ENCODE results near the gene ATR. TPM values are rescaled to one million over a fixed set of nuclear protein-coding genes. Genes with fewer than 3 reads are reported as not detected.
A peak's percentile ranks its signal among the peaks of the same experiment; 100 is the strongest.

ATR gene
- polyA plus RNA-seq, 4 donors, result 3.5 to 15.0 (median 7.4) TPM

GRCh38 chr3:142501004-142501926 lies 77.3 kb downstream of the ATR start:
- Histone ChIP-seq H3K9me3 (ENCODE audit: control insufficient read depth in 2 of 2, insufficient read depth in 1 of 2, low read depth in 1 of 2, low read length in 1 of 2) (no peaks in the 10 kb centered on the region), H3K27ac (ENCODE audit: low read depth in 1 of 3, low read length in 2 of 3) (no peak overlapping the region), H3K4me1 (ENCODE audit: control insufficient read depth in 3 of 3, insufficient read depth in 2 of 3, low read depth in 1 of 3, low read length in 2 of 3) (no peaks in the 10 kb centered on the region), H3K4me3 (ENCODE audit: low read depth in 1 of 3, low read length in 3 of 3) (no peak overlapping the region), H3K36me3 (ENCODE audit: control insufficient read depth in 3 of 3, insufficient read depth in 2 of 3, low read depth in 1 of 3, low read length in 3 of 3) (peaks cover 1 to 16% (median 2%) of the 10 kb centered on the region in 3 donors), H3K27me3 (ENCODE audit: control insufficient read depth in 3 of 3, insufficient read depth in 3 of 3, low read length in 3 of 3) (no peaks in the 10 kb centered on the region)
- 89 to 95% (median 95%) methylated on average over 5 of the region's 5 CpGs for WGBS, 3 donors
- no peak for DNase-seq
- no peak for FAIRE-seq

- Histone ChIP-seq H3K27ac (ENCODE audit: low read depth in 1 of 3, low read length in 2 of 3) (no peak overlapping the region), H3K9me3 (ENCODE audit: control insufficient read depth in 2 of 2, insufficient read depth in 1 of 2, low read depth in 1 of 2, low read length in 1 of 2) (no peaks in the 10 kb centered on the region), H3K4me3 (ENCODE audit: low read depth in 1 of 3, low read length in 3 of 3) (no peak overlapping the region), H3K27me3 (ENCODE audit: control insufficient read depth in 3 of 3, insufficient read depth in 3 of 3, low read length in 3 of 3) (no peaks in the 10 kb centered on the region), H3K36me3 (ENCODE audit: control insufficient read depth in 3 of 3, insufficient read depth in 2 of 3, low read depth in 1 of 3, low read length in 3 of 3) (peaks cover 1 to 18% (median 2%) of the 10 kb centered on the region in 3 donors), H3K4me1 (ENCODE audit: control insufficient read depth in 3 of 3, insufficient read depth in 2 of 3, low read depth in 1 of 3, low read length in 2 of 3) (no peaks in the 10 kb centered on the region)
- DNase-seq (no peak), FAIRE-seq (no peak)
- 75 to 95% (median 91%) methylated on average over 2 of the region's 2 CpGs for WGBS, 3 donors
Observed at GRCh38 chr3:142500211-142500610, 78.3 kb downstream of the ATR start.

DNA sequence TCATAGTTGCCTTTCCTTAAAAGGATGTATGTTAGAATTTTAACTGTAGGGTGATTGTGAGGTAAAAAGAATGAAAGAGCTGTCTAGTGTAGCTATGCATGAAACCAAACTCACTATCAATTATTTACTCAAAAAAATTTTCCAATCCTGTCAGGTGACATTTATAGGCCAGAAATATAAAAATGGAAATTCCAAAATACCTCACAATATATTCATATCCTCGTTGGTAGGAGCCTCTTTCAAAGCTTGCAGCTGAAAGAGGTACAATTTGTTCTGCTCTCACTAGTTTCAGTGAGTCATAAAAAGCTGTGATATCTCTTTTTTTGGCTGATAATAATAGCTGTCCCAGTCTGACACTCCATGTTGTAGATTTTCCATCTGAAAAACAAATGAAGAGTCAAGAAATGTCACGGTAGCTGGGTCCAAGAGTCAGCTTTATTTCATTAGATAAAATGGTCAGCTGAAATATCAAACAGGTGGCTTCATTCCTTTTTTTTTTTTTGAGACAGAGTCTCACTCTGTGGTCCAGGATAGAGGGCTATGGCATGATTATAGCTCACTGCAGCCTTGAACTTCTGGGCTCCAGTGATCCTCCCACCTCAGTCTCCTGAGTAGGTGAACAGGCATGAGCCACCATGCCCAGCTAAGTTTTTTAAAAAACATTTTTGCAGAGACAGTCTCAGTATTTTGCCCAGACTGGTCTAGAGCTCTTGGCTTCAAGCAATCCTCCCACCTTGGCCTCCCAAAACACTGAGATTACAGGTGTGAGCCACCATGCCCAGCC lies 79.9 kb downstream of the ATR start:
- WGBS, 3 donors, result 45 to 57% (median 51%) methylated on average over 2 of the region's 2 CpGs
- Histone ChIP-seq H3K27me3 (ENCODE audit: control insufficient read depth in 3 of 3, insufficient read depth in 3 of 3, low read length in 3 of 3) (no peaks in the 10 kb centered on the region), H3K9me3 (ENCODE audit: control insufficient read depth in 2 of 2, insufficient read depth in 1 of 2, low read depth in 1 of 2, low read length in 1 of 2) (no peaks in the 10 kb centered on the region), H3K36me3 (ENCODE audit: control insufficient read depth in 3 of 3, insufficient read depth in 2 of 3, low read depth in 1 of 3, low read length in 3 of 3) (peaks cover 0 to 16% (median 1%) of the 10 kb centered on the region in 3 donors), H3K4me3 (ENCODE audit: low read depth in 1 of 3, low read length in 3 of 3) (no peak overlapping the region), H3K4me1 (ENCODE audit: control insufficient read depth in 3 of 3, insufficient read depth in 2 of 3, low read depth in 1 of 3, low read length in 2 of 3) (no peaks in the 10 kb centered on the region), H3K27ac (ENCODE audit: low read depth in 1 of 3, low read length in 2 of 3) (no peak overlapping the region)
- FAIRE-seq (no peak), DNase-seq (no peak)

GRCh38 chr3:142497729-142498128 lies 80.8 kb downstream of the ATR start:
- H3K36me3 ChIP-seq (ENCODE audit: control insufficient read depth in 3 of 3, insufficient read depth in 2 of 3, low read depth in 1 of 3, low read length in 3 of 3), result peaks cover 0 to 20% (median 1%) of the 10 kb centered on the region in 3 donors
- no peak overlapping the region for H3K27ac ChIP-seq (ENCODE audit: low read depth in 1 of 3, low read length in 2 of 3)
- H3K27me3 ChIP-seq (ENCODE audit: control insufficient read depth in 3 of 3, insufficient read depth in 3 of 3, low read length in 3 of 3), result no peaks in the 10 kb centered on the region
- no peaks in the 10 kb centered on the region for H3K9me3 ChIP-seq (ENCODE audit: control insufficient read depth in 2 of 2, insufficient read depth in 1 of 2, low read depth in 1 of 2, low read length in 1 of 2)
- DNase-seq, result no peak
- no peaks in the 10 kb centered on the region for H3K4me1 ChIP-seq (ENCODE audit: control insufficient read depth in 3 of 3, insufficient read depth in 2 of 3, low read depth in 1 of 3, low read length in 2 of 3)
- WGBS, 3 donors, result 76 to 89% (median 84%) methylated on average over 1 of the region's 1 CpG
- no peak overlapping the region for H3K4me3 ChIP-seq (ENCODE audit: low read depth in 1 of 3, low read length in 3 of 3)
- FAIRE-seq, result peak; percentile 92

DNA sequence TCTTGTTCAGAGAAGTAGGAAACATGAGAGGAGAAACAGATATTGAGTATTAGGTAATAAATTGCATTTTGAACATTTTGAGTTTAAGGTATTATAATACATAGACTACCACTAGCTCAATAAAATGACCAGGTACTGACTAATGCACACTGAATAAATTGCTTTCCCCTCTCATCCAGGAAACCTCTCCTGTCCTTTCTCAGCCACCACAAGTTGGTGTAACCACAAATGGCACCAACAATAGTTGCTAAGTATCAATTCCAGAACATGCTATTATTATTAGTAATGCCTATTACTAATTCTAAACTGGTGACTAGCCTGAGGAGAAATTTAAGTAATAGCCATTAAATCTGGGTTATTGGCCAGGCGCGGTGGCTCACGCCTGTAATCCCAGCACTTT lies 83.4 kb downstream of the ATR start:
- FAIRE-seq (no peak), DNase-seq (no peak)
- Histone ChIP-seq H3K27me3 (ENCODE audit: control insufficient read depth in 3 of 3, insufficient read depth in 3 of 3, low read length in 3 of 3) (no peaks in the 10 kb centered on the region), H3K9me3 (ENCODE audit: control insufficient read depth in 2 of 2, insufficient read depth in 1 of 2, low read depth in 1 of 2, low read length in 1 of 2) (no peaks in the 10 kb centered on the region), H3K4me3 (ENCODE audit: low read depth in 1 of 3, low read length in 3 of 3) (no peak overlapping the region), H3K4me1 (ENCODE audit: control insufficient read depth in 3 of 3, insufficient read depth in 2 of 3, low read depth in 1 of 3, low read length in 2 of 3) (no peaks in the 10 kb centered on the region), H3K27ac (ENCODE audit: low read depth in 1 of 3, low read length in 2 of 3) (no peak overlapping the region), H3K36me3 (ENCODE audit: control insufficient read depth in 3 of 3, insufficient read depth in 2 of 3, low read depth in 1 of 3, low read length in 3 of 3) (peaks cover 3 to 18% (median 5%) of the 10 kb centered on the region in 3 donors)
- 80 to 94% (median 85%) methylated on average over 3 of the region's 3 CpGs for WGBS, 3 donors

- no peak for FAIRE-seq
- Histone ChIP-seq H3K27ac (ENCODE audit: low read depth in 1 of 3, low read length in 2 of 3) (no peak overlapping the region), H3K4me3 (ENCODE audit: low read depth in 1 of 3, low read length in 3 of 3) (no peak overlapping the region), H3K4me1 (ENCODE audit: control insufficient read depth in 3 of 3, insufficient read depth in 2 of 3, low read depth in 1 of 3, low read length in 2 of 3) (no peaks in the 10 kb centered on the region), H3K9me3 (ENCODE audit: control insufficient read depth in 2 of 2, insufficient read depth in 1 of 2, low read depth in 1 of 2, low read length in 1 of 2) (no peaks in the 10 kb centered on the region), H3K36me3 (ENCODE audit: control insufficient read depth in 3 of 3, insufficient read depth in 2 of 3, low read depth in 1 of 3, low read length in 3 of 3) (peaks cover 3 to 19% (median 8%) of the 10 kb centered on the region in 3 donors), H3K27me3 (ENCODE audit: control insufficient read depth in 3 of 3, insufficient read depth in 3 of 3, low read length in 3 of 3) (no peaks in the 10 kb centered on the region)
- WGBS, 3 donors, result 99 to 100% (median 100%) methylated on average over 2 of the region's 2 CpGs
- no peak for DNase-seq
Observed at GRCh38 chr3:142492184-142492583, 86.3 kb downstream of the ATR start.

GRCh38 chr3:142489572-142490323 lies 88.8 kb downstream of the ATR start:
- DNase-seq, result no peak
- Histone ChIP-seq H3K4me1 (ENCODE audit: control insufficient read depth in 3 of 3, insufficient read depth in 2 of 3, low read depth in 1 of 3, low read length in 2 of 3) (no peaks in the 10 kb centered on the region), H3K4me3 (ENCODE audit: low read depth in 1 of 3, low read length in 3 of 3) (no peak overlapping the region), H3K9me3 (ENCODE audit: control insufficient read depth in 2 of 2, insufficient read depth in 1 of 2, low read depth in 1 of 2, low read length in 1 of 2) (no peaks in the 10 kb centered on the region), H3K27ac (ENCODE audit: low read depth in 1 of 3, low read length in 2 of 3) (no peak overlapping the region), H3K27me3 (ENCODE audit: control insufficient read depth in 3 of 3, insufficient read depth in 3 of 3, low read length in 3 of 3) (no peaks in the 10 kb centered on the region), H3K36me3 (ENCODE audit: control insufficient read depth in 3 of 3, insufficient read depth in 2 of 3, low read depth in 1 of 3, low read length in 3 of 3) (peaks cover 4 to 16% (median 12%) of the 10 kb centered on the region in 3 donors)
- no peak for FAIRE-seq
- 97 to 99% (median 99%) methylated on average over 5 of the region's 5 CpGs for WGBS, 3 donors

DNA sequence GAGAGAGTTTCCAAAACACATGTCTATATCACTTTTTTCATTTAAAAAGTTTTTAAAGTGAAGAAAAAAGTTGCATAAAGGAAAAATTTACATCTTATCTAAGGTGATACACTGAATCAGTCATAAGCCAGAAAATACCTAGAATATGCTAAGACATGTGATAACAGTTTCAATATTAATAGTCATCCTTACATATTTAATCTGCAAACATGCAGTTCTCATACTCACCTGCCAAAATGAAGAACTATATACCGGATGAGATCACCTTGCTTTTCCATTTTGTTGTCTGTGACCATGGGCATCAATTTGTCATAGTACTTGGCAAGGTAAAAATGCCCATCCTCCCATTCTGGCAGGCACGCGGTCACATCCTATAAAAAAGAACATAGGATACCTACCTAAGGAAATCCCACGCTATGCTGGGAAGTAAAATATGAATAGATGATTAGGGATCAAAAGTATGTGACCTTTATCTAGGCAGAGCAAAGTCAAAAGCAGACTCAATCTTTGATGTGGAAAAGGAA lies 93.6 kb downstream of the ATR start:
- WGBS, 3 donors, result 96 to 100% (median 97%) methylated on average over 4 of the region's 4 CpGs
- FAIRE-seq, result no peak
- peaks cover 5 to 34% (median 15%) of the 10 kb centered on the region in 3 donors for H3K36me3 ChIP-seq (ENCODE audit: control insufficient read depth in 3 of 3, insufficient read depth in 2 of 3, low read depth in 1 of 3, low read length in 3 of 3)

More for the DNA sequence above, 93.6 kb downstream of the ATR start:
- DNase-seq, result no peak
- no peak overlapping the region for H3K27ac ChIP-seq (ENCODE audit: low read depth in 1 of 3, low read length in 2 of 3)
- H3K4me3 ChIP-seq (ENCODE audit: low read depth in 1 of 3, low read length in 3 of 3), result no peak overlapping the region
- no peaks in the 10 kb centered on the region for H3K27me3 ChIP-seq (ENCODE audit: control insufficient read depth in 3 of 3, insufficient read depth in 3 of 3, low read length in 3 of 3)
- H3K4me1 ChIP-seq (ENCODE audit: control insufficient read depth in 3 of 3, insufficient read depth in 2 of 3, low read depth in 1 of 3, low read length in 2 of 3), result no peaks in the 10 kb centered on the region
- peaks cover 0 to 21% of the 10 kb centered on the region in 2 donors for H3K9me3 ChIP-seq (ENCODE audit: control insufficient read depth in 2 of 2, insufficient read depth in 1 of 2, low read depth in 1 of 2, low read length in 1 of 2)

All from small intestine (tissue), 7 donors.